GM10847 (cell line): Measurements from ENCODE around the gene ABCD1.

Experiments
- POLR2A ChIP-seq: IDR thresholded peaks from 2 replicates; pipeline ENCODE4 v1.6.1; 2011; ENCODE audit not compliant: insufficient read length; ENCODE audit errors: extremely low read depth

The ABCD1 gene

DNA sequence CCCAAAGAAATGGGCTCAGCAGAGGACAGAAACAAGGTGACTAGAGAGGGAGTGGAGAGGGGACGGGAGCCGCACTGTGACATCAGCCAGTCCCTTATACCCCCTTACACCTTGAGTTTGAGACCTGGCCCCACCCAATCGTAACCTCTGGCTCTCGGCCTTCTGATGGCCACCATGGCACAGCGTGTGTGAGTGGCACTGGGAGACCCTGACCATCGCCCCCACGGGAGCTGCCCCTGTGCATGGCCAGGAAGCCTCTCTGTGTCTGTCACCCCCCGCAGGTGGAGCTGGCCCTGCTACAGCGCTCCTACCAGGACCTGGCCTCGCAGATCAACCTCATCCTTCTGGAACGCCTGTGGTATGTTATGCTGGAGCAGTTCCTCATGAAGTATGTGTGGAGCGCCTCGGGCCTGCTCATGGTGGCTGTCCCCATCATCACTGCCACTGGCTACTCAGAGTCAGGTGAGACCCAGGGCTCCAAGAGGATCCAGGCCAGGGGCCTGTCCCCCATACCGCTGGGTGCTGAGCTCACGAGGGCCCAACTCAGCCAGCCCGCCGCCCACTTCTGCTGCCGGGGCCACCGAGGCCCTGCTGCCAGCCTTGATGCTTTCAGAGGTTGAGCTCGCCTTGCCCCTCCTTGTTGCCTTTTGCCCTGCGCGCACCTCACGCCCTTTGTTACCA, 4.4 kb downstream of the ABCD1 start:
- TF ChIP-seq POLR2A = no peak

GRCh38 chrX:153731117-153731844, 6.6 kb downstream of the ABCD1 start:
- no peak for TF ChIP-seq POLR2A

DNA sequence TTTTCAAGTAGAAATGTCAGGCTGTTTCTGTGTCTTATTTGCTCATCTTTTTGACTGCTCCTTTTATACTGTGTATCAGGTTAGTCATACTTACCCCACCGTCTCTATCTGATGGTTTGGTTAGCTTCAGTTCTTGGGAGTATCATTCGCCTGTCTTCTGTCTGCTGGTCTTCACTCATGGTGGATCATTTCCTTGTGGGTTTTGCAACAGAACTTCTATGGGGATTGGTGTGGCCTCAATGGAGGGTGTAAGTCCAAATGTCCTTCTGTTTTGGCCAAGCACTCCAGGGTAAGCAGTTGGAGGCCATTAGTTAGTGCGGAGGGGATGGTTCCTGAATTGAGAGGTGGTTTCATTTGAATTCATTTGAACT, 7.2 kb downstream of the ABCD1 start:
- TF ChIP-seq POLR2A = no peak

DNA sequence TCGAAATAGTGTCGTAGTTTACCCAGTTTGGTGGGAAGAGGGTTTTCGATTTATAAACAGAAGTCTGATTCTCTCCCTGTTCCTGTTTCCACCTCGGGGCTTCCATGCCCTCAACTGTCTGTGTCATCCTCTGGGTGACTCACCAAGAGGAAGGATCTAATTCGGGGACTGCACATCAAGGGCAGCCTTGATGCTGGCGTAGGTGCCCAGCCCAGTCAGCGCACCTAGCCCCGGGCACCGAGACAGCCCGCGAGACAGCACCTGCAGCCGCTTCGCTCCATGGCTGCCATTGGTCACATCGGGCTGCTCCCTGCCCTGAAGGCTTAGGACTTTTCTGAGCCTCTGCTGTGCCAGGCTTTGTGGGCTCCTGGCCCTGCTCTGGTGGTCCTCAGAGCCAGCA, 7.7 kb downstream of the ABCD1 start:
- no peak for TF ChIP-seq POLR2A

DNA sequence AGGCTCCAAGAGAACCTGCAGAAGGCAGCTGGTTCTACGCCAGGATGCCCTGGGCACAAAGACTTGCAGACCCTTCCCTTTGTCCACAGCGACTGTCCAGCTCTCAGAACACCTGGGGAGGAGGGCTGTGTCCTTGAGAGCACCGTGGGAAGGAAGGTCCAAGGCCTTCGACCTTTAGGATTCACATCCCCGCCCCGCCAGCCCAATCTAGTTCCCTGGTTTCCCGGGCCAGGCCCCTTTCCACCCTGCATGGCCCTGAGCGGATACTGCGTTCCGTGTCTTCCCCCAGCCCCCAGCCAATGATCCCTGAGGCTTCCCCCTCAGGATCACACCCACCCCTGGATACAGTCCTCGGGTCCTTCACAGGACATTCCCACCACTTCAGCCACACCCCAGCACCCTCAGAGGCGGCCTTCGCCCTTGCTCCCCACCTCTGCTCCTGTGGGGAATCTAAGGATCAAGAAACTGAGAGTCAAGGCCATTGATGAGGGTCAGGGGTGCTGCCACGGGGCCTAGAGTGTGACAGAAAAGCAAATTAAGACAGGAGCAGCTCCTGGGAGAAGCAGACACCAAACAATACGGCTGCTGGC, 9.1 kb downstream of the ABCD1 start:
- no peak for TF ChIP-seq POLR2A

- no peak for TF ChIP-seq POLR2A
Measured at GRCh38 chrX:153734871-153735270, 10.2 kb downstream of the ABCD1 start.

DNA sequence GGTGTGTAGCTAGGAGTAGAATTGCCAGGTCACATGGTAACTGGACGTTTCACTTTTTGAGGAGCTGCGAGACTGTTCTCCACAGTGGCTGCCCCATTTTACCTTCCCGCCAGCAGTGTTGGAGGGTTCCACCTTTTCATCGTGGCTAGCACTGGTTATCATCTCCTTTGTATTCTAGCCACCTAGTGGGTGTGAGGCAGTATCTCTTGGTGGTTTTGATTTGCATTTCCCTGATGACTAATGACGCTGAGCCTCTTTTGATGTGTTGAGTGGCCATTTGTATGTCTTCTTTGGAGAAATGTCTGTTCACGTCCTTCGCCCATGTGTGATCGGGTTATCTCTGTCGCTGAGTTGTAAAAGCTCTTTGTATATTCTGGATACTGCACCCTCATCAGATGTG, 10.6 kb downstream of the ABCD1 start:
- no peak for TF ChIP-seq POLR2A

- no peak for TF ChIP-seq POLR2A
Measured at GRCh38 chrX:153736071-153736820, 11.6 kb downstream of the ABCD1 start.

DNA sequence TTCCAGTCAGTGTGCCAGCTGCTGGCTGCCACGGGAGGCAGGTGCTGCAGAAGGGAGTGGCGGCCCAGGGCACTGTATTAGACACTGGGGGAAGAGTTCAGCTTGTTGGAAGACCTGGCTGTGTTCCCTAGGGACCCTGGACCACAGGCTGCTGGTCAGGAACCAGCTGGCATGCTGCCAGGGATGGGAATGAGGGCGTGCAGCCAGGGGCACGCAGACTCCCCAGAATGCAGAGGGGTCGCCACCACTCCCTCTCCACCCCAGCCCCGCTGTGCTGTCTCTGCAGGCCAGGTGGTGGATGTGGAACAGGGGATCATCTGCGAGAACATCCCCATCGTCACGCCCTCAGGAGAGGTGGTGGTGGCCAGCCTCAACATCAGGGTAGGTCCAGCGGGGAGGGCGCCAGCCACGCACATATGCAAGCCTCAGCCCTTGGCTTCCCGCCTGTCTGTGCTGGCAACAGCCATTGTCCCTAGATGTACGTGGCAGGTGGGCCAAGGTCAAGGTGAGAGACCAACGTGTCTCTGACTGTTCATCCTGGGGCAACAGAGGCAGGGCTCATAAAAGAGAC, 12.3 kb downstream of the ABCD1 start:
- TF ChIP-seq POLR2A = no peak

GRCh38 chrX:153738056-153738605, 13.5 kb downstream of the ABCD1 start:
- TF ChIP-seq POLR2A = no peak

DNA sequence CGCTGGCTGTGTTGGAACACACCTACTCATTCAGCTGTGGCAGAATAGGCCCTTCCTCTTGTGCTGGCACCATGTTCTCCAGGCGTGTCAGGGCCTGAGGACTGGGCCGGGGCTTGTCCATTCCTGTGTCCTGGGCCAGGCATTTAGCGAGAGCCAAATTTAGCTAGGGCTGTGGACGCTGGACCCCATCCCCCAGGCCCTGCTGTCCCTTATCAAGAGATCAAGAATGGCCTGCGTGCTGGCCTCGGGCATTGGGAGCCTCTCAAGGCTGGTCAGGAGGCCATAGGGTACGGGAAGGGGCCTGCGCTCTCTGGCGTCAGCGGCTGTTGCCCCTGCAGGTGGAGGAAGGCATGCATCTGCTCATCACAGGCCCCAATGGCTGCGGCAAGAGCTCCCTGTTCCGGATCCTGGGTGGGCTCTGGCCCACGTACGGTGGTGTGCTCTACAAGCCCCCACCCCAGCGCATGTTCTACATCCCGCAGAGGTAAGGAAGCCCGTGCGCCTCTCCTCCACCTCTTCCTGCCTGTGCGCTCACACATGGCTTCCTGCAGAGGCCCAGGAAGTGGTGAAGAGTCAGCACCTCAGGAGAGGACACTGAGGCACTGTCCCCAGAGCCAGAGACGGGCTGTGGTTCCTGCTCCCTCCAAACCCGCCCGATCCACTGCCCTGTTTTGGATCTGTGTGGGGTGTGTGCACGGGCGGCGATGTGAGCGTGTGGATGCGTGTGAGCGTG, 15.3 kb downstream of the ABCD1 start:
- no peak for TF ChIP-seq POLR2A

DNA sequence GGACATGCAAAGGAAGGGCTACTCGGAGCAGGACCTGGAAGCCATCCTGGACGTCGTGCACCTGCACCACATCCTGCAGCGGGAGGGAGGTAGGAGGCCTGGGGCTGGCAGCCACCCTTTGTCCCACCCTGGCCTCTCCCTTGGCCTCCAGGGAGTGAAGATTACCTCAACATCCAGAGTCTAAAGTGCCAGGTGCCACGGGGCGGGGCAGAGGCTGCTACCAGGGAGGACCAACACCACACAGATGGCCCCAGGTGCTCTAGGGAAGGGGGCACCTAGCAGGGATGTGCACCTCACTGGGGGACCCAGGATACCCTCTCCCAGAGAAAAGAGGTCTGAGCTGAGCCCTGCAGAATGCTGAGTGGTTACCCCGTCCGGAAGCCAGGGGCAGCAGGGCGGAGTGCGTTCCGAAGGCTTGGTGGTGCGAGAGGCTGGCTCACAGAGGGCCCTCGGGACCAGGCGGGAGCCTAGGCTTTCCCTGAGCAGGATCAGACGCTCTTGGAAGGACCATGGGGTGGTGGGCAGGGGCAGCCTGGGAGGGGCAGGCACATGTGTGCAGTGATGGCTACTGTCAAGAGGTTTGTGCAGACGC, 16.1 kb downstream of the ABCD1 start:
- TF ChIP-seq POLR2A = no peak

DNA sequence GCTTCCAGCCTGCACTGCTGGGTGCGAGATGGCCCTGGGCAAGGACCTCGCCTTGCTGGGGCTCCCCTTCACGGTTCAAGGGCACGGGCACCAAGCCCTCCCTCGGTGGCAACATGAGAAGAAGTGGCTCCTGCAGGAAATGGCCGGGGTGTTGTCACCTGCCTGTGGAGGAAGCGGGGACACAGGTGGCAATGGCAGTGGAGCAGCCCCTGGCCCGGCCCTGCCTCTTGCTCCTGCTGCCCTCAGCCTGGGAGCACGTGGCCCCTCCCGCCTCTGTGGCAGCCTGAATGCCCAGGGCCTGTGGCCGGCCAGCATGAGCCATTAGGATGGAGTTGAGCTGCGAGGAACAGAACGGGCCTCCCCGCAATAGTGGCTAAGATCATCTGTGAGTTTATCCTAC, 16.8 kb downstream of the ABCD1 start:
- TF ChIP-seq POLR2A = no peak
